Measurements from ENCODE around the gene DROSHA.
"Not testable (repeated sequence)": the region's sequence is repeated elsewhere in the genome, so short reads cannot be mapped to it uniquely, and the experiment has no call there.

Gene DROSHA

GRCh38 chr5:31531888-31532547, at the start of gene DROSHA, which contains the start of gene C5orf22:
TSS of gene DROSHA (minus strand) at chr5:31532093. CDS start at chr5:31529059, 3,034 bp downstream.
TSS of gene C5orf22 (plus strand) at chr5:31532301. CDS start at chr5:31532393, 92 bp downstream.
- peak; percentile 99 for DNase-seq (ENCODE audit: low read depth, low spot score)

- DNase-seq (ENCODE audit: low read depth, low spot score), result no peak
Measured at GRCh38 chr5:31579558-31579957, 47.7 kb upstream of the DROSHA start.

- DNase-seq (ENCODE audit: low read depth, low spot score), result no peak
Measured at GRCh38 chr5:31577438-31577837, 45.5 kb upstream of the DROSHA start.

GRCh38 chr5:31574772-31575171, 42.9 kb upstream of the DROSHA start:
- DNase-seq (ENCODE audit: low read depth, low spot score), result no peak

- no peak for DNase-seq (ENCODE audit: low read depth, low spot score)
Measured at GRCh38 chr5:31573494-31574142, 41.7 kb upstream of the DROSHA start.

GRCh38 chr5:31569068-31569467, 37.2 kb upstream of the DROSHA start:
- DNase-seq (ENCODE audit: low read depth, low spot score), result no peak

GRCh38 chr5:31568302-31568835, 36.5 kb upstream of the DROSHA start:
- DNase-seq (ENCODE audit: low read depth, low spot score), result no peak

- DNase-seq (ENCODE audit: low read depth, low spot score), result not testable (repeated sequence)
Measured at GRCh38 chr5:31566362-31566761, 34.5 kb upstream of the DROSHA start.

- peak; percentile 40 for DNase-seq (ENCODE audit: low read depth, low spot score)
Measured at GRCh38 chr5:31563216-31563615, 31.3 kb upstream of the DROSHA start.

GRCh38 chr5:31561946-31562345, 30.1 kb upstream of the DROSHA start:
- DNase-seq (ENCODE audit: low read depth, low spot score), result no peak

GRCh38 chr5:31559942-31560341, 28.0 kb upstream of the DROSHA start:
- DNase-seq (ENCODE audit: low read depth, low spot score), result no peak

- no peak for DNase-seq (ENCODE audit: low read depth, low spot score)
Measured at GRCh38 chr5:31556461-31556860, 24.6 kb upstream of the DROSHA start.

GRCh38 chr5:31554552-31554951, 22.7 kb upstream of the DROSHA start:
- DNase-seq (ENCODE audit: low read depth, low spot score), result no peak

GRCh38 chr5:31553863-31554262, 22.0 kb upstream of the DROSHA start:
- DNase-seq (ENCODE audit: low read depth, low spot score), result no peak

- no peak for DNase-seq (ENCODE audit: low read depth, low spot score)
Measured at GRCh38 chr5:31551878-31552277, 20.0 kb upstream of the DROSHA start.

GRCh38 chr5:31549114-31549513, 17.2 kb upstream of the DROSHA start:
- not testable (repeated sequence) for DNase-seq (ENCODE audit: low read depth, low spot score)

- peak; percentile 58 for DNase-seq (ENCODE audit: low read depth, low spot score)
Measured at GRCh38 chr5:31537851-31538250, 6.0 kb upstream of the DROSHA start.

- DNase-seq (ENCODE audit: low read depth, low spot score), result no peak
Measured at GRCh38 chr5:31537349-31537748, 5.5 kb upstream of the DROSHA start.

- DNase-seq (ENCODE audit: low read depth, low spot score), result no peak
Measured at GRCh38 chr5:31536873-31537272, 5.0 kb upstream of the DROSHA start.

- DNase-seq (ENCODE audit: low read depth, low spot score), result no peak
Measured at GRCh38 chr5:31534527-31535046, 2.7 kb upstream of the DROSHA start.

GRCh38 chr5:31531543-31531887, 378 bp downstream of the DROSHA start:
- peak; percentile 51 for DNase-seq (ENCODE audit: low read depth, low spot score)

- no peak for DNase-seq (ENCODE audit: low read depth, low spot score)
Measured at GRCh38 chr5:31530541-31531265, 1.2 kb downstream of the DROSHA start.

Data from astrocyte of the hippocampus (primary cell).